ENCODE results near the gene TNFRSF8.

Gene TNFRSF8

DNA sequence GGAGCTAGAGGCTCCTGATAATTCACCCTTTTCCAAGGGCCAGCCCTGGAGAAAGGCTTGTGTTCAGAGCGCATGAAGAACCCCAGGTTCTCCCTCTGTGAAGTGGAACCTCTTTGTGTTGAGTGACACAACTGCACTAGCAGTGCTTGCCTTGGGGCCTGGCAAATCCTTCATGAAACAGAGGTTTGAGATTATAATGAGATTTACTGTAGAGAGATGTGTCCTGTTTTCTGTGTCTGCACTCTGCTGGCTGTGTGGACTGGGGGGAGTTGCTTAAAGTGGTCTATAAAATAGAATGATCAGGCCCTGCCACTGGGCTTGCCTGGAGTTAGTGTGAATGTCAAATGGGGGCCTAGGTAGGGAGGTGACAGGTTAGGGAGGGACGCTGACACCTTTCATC, 92.2 kb downstream of the TNFRSF8 start:
- no peak for DNase-seq (ENCODE audit: low read depth, low spot score)

DNA sequence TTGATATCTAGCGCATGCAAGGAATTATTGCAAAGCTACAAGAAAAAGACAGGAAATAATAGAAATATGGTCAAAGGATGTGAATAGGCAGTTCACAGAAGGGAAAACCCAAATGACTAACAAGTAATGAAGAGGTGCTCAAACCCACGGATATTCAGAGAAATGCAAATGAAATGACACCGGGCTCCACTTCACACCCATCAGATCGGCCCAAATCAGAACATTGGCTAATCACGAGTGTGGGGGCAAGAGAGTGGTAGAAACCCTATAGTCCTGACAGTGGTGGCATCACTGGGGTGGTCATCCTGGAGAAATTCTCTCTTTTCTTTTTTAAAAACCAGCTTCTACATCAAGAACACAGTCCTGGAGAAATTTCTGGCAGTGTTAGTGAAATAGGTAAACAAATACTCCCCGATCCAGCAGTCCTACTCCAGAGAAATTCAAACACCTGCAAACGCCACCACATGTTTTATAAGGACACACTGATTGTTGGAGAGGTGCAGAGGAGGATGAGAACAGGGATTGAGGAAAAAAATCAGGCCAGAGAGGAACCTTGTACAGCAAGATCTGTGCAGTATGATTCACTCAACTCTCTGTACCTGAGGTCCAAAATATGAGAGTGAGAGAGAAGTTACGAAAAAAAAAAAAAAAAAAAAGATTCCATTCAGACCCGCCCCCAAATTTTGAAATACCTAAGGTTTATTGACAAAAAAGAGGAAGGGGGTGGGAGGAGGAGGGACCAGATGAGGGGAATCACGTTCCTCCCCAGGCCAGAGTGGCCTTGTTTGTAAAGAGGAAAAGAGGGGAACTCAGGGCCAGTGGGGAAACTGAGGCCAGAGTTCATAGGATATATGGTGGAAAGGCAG, 94.5 kb downstream of the TNFRSF8 start:
- no peak for DNase-seq (ENCODE audit: low read depth, low spot score)

GRCh38 chr1:12158357-12159092, 95.4 kb downstream of the TNFRSF8 start:
- DNase-seq (ENCODE audit: low read depth, low spot score): no peak

GRCh38 chr1:12159816-12160215, 96.7 kb downstream of the TNFRSF8 start:
- DNase-seq (ENCODE audit: low read depth, low spot score): no peak

DNA sequence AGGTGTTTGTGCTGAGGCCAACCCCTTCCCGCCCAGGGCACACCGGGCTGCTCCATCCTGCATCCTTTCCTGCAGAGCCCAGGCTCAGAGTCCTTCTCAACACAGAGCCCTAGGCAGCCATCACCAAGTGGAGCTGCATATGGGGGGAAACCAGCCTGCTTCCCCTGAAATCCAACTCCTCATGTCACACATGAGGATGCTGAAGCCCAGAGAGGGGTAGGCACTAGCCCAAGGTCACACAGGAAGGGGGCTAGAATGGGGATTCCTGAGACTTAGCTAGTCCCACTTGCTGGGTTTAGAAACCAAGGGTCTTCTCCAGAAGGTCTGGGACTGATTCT, 98.2 kb downstream of the TNFRSF8 start:
- DNase-seq (ENCODE audit: low read depth, low spot score): no peak

DNA sequence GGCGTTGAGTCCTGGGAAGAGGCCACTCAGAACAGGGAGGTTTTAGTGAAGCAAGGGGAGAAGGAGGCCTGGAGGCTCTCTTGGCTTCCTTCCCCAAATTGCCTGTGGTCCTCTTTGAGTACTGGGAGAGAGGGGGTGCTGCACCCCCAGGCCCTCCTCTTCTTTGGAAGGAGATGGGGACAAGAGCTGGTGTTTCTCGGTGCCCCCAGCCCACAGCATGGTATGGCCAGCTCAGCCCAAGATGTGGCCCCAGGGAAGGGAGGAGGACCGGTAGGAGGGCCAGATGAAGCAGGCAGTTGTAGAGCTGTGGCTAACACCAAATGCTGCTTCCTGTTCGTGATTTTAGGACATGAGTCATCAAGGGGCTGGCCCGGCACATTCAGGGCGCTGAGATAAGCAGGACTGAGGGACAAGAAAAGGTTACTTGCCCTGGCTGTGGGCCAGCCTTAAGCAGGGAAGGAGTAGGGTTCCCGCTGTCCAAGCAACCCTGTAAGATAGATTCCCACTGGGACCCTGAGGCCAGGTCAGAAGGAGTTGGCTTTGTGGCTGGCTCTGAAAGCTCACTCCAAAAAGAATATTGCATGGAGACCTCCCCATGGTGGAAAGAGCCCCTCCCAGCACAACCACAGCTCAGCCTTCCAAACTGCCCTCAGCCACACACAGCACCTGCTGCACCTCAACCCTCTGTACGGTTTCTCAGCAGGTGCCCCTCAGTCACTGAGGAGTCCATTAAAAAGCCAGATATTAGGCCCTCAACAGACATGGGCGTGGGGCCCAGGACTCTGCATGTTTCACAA, 98.8 kb downstream of the TNFRSF8 start:
- peak; percentile 65 for DNase-seq (ENCODE audit: low read depth, low spot score)

DNA sequence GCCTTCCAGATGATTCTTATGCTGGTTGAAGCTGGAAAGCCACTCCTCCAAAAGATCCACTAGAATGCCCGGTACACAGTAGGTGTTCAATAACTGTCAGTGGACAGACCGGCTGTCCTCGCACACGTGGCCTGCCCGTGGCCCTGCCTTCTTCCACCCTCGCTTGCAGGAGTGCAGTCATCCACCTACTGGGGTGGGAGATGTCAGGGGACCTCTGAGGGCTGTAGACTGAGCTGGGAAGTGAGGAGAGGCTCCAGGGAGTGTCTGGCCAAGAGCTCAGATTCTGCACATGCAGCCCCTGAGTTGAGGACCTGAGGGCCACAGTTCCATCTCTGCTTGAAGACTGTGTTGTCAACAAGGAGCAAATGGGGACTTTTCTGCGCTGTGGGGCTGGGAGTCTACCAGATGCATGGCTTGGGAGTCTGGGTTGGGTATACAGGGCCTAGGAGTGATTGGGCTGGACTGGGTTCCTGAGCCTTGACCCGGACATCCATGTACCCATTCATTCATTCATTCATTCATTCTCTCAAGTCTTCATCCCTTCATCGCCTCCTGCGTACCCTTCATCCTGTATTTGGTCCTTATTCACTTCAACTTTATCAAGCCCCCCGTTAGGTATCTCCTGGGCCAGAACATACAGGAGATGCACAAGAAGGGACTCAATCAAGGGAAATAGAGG, 99.5 kb downstream of the TNFRSF8 start:
- DNase-seq (ENCODE audit: low read depth, low spot score): no peak

GRCh38 chr1:12163210-12163609, 100.1 kb downstream of the TNFRSF8 start:
- DNase-seq (ENCODE audit: low read depth, low spot score): no peak

DNA sequence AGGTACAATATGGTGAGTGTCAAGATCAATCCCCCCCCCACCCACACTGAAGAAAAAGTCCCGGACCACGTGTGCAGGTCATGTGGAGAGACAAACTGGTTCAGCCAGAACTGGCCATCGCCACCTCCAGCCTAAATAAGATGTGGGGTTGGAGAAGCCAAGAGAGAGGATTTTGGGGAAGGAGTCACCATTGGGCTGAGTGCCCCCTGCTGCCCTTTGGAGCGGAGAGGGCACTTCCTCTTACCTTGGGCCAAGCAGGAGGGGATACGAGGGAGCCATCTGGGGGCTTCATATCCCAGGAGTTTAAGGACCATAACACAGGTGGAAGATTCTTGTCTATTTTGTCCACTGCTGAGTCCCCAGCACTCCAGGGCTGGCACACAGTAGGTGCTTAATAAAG, 101.1 kb downstream of the TNFRSF8 start:
- no peak for DNase-seq (ENCODE audit: low read depth, low spot score)

DNA sequence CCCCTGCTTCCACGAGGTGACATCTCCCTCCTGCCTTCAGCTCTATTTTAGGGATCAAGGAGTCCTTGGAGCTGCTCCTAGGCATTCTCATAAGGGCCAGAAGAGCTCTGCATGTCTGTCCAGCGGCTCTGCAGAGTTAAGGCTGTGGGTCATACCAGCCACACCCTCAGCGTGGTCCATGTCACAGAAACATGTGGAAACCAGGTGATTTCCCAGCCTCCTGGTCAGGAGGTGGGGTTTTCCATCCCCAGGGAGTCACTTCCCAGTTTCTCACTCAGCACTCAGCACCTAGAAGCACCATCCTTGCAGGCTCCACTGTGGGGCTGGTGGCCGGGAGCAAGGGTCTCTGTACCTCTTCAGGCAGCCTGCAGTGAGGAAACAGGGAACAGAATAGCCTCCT, 102.2 kb downstream of the TNFRSF8 start:
- no peak for DNase-seq (ENCODE audit: low read depth, low spot score)

- peak; percentile 35 for DNase-seq (ENCODE audit: low read depth, low spot score)
These were observed 103.9 kb downstream of the TNFRSF8 start, which contains the start of gene TNFRSF1B for GRCh38 chr1:12166834-12167492. TNFRSF1B (plus strand) TSS chr1:12166991; CDS start chr1:12167092, 101 bp downstream.

DNA sequence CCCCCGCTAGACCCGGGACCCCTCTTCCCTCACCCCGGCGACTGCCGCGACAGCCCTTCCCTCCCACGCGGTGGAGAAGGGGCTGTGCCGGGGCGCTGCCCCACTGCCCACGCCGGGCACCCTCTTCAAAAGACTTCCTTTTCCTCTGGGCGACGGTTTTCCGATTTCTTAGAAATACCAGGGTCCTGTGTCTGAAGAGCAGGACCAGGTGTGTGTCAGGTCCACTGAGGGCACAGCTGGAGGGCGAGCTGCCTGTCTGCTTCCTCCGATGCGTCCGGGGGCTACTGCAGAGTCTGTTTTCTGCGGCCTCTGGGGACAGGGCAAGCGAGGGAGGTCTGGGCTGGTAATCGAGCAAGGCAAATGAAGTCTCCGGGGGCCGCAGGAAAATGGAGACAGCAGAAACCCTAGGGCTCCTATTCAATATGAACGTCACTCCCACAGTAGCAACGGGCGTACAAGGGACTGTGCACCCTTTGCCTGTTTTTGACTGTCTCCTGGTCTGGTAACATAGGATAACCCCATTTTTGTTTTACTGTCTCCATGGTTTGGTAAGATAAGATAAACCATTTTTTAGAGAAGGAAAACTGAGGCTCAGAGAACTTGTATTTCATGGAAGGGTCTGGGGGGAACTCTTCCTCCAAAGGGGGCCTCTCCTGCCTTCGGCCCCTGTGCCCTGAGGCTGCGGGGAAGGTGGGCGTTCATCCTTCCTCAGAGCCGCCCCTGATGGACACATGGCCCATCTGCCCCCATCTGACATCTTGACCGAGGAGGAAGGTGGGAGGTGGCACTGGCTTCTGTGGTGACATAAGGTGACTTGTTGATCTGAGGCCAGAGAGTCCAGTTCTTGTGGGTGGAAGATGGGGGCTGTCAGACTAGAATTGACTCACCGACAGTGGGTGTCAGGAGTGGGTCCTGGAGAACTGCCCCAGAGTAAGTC, 104.7 kb downstream of the TNFRSF8 start:
- DNase-seq (ENCODE audit: low read depth, low spot score): no peak

GRCh38 chr1:12168451-12169160, 105.5 kb downstream of the TNFRSF8 start:
- no peak for DNase-seq (ENCODE audit: low read depth, low spot score)

DNA sequence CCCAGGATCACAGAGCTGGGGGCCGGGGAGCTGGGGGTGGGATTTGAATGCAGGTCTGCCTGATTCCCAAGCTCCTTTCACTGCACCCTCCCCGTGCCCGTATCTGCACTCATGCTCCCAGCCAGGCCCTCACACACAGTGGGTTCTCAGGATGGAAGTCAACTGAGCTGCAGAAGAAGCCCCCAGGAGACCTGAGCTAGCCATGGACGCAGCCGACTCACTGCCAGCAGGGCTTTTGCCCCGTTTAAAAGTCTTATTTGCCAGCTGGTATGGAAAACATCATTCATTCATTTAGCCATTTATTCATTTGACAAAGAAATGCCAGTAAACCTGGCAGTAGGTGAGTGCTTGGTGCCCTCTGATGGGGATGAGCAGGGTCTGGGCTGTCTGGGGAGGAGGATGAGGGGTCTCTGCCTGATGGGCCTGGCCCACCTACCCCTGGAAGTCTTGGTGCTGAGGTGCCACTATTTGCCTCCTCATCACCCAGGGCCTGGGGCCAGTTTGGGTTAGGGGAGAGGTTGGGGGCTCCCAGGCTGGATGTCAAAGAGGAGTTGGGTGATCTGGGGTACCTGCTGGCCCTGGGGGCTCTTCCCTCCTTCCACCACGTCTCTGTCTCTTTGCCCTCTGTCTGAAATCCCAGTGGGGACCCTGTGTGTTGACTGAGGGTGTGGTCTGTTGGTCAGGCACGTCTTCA, 106.5 kb downstream of the TNFRSF8 start:
- no peak for DNase-seq (ENCODE audit: low read depth, low spot score)

DNA sequence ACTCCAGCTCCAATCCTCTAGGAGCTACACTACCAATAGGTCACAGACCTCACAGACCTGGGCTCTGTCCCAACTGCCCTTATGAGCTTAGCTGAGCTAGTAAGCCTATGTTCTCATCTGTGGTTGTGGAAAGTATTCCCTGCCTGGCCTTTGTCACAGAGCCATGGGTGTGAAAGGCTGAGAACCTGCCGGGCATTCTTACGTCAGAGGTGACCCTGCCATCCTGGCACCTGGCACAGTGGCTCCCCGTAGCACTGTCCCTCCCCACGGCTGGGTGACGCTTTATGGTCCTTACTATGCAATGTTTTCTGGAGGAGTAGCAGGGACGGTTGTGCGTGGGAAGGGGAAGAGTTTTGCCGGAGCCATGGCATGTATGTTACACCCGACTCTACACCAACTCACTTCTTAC, 107.2 kb downstream of the TNFRSF8 start:
- DNase-seq (ENCODE audit: low read depth, low spot score): no peak

- no peak for DNase-seq (ENCODE audit: low read depth, low spot score)
These were observed 108.3 kb downstream of the TNFRSF8 start for GRCh38 chr1:12171206-12172041.

DNA sequence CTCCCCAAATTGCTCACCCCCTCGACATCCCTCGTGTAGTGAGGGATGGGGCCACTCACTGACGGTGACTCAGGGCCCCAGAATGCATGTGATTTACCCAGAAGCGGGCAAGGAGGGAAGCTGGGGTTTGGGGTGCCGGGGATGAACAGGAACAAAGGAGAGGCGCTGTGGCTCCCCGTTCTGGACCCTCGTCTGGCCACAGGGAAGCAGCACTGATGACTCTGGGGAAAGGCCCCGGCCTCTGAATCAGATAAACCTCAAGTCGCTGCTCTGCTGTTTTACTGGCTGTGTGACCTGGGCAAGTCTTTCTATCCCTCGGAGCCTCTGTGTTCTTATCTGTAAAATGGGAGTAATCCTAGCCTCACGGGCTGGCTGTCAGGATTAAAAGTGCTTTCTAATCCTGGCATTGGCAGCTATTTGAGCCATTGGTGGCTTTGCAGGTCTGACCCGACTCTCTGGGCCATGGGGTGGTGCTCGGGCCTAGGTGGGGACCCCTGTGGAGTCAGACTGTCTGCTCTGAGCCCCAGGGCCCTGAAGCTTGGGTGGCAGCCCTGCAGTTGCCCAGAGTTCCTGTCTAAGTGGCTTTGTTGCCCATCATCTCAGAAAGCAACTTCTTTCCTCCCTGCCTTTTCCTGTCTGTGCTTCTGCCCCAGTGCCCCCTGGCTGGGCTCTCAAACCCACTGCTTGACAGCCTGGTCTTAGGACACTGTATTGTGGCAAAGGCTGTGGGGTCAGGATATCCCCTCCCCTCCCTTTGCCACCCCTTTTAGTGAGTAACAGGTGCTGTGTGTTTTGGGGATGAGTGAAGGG, 109.1 kb downstream of the TNFRSF8 start:
- DNase-seq (ENCODE audit: low read depth, low spot score): no peak

All from activated CD4-positive, CD25-positive, alpha-beta regulatory T cell treated with anti-CD3 and anti-CD28 coated beads, Interleukin-2, amount 50 U/mL, for 16 hours (primary cell).